Measurements from ENCODE around the gene IP6K1. TPM values are rescaled to one million over a fixed set of nuclear protein-coding genes. Genes with fewer than 3 reads are reported as not detected.
"Not testable (repeated sequence)": the region's sequence is repeated elsewhere in the genome, so short reads cannot be mapped to it uniquely, and the experiment has no call there.

The IP6K1 gene
- total RNA-seq, 6 experiments from 2014 or later, result 12.6 to 19.6 (median 16.2) TPM

DNA sequence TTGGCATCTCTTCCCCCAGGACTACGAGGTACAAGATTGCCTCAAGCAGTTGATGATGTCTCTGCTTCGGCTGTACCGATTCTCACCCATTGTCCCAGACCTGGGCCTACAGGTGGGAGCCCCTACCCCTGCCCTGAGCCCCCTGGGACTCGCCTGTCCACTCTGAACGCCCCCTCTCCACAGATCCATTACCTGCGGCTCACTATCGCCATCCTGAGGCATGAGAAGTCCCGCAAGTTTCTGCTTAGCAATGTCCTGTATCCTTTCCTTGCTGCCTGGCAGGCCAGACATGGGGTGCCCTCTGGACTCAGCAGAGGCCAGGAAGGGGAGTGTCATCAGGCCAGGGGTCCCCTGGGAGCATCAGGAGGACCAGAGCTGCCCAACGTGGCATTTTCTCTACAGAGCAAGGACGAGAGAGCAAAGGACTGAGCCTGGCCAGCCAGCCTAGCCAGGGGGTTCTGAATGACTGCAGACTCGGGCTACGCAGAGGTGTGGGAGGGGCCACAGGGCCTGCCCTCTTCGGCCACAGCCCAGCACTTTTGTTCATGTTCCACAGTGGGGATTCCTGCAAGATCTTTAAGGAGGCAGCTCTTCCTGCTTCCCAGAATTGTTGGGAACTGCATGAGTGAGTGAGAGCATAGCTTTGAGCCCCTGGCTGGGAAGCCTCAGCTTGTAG lies 85.8 kb downstream of the IP6K1 start:
- no peak for ATAC-seq
- no peaks in the 10 kb centered on the region for H3K4me1 ChIP-seq
- H3K27me3 ChIP-seq, result no peaks in the 10 kb centered on the region
- no peaks in the 10 kb centered on the region for H3K9me3 ChIP-seq
- DNase-seq, result no peak
- TF ChIP-seq POLR2A (IDR thresholded peaks at IDR 0.05), result no peak
- TF ChIP-seq, protein P1, sequence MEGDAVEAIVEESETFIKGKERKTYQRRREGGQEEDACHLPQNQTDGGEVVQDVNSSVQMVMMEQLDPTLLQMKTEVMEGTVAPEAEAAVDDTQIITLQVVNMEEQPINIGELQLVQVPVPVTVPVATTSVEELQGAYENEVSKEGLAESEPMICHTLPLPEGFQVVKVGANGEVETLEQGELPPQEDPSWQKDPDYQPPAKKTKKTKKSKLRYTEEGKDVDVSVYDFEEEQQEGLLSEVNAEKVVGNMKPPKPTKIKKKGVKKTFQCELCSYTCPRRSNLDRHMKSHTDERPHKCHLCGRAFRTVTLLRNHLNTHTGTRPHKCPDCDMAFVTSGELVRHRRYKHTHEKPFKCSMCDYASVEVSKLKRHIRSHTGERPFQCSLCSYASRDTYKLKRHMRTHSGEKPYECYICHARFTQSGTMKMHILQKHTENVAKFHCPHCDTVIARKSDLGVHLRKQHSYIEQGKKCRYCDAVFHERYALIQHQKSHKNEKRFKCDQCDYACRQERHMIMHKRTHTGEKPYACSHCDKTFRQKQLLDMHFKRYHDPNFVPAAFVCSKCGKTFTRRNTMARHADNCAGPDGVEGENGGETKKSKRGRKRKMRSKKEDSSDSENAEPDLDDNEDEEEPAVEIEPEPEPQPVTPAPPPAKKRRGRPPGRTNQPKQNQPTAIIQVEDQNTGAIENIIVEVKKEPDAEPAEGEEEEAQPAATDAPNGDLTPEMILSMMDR (IDR thresholded peaks at IDR 0.05), result no peak
- WGBS (ENCODE audit: insufficient coverage, low coverage, low lambda C conversion rate, missing lambda C conversion rate), result 33% methylated on average over 1 of the region's 13 CpGs
- no peak overlapping the region for H3K27ac ChIP-seq
- no peak overlapping the region for H3K4me3 ChIP-seq
- intact Hi-C loops (cut with DNase I), result loop anchor here in 1 of 2 donors (10.0 kb wide), 1 partner anchor 144 kb away; no protein-coding TSS in a partner anchor
- H3K36me3 ChIP-seq, result peaks cover 0 to 64% (median 21%) of the 10 kb centered on the region in 4 donors

DNA sequence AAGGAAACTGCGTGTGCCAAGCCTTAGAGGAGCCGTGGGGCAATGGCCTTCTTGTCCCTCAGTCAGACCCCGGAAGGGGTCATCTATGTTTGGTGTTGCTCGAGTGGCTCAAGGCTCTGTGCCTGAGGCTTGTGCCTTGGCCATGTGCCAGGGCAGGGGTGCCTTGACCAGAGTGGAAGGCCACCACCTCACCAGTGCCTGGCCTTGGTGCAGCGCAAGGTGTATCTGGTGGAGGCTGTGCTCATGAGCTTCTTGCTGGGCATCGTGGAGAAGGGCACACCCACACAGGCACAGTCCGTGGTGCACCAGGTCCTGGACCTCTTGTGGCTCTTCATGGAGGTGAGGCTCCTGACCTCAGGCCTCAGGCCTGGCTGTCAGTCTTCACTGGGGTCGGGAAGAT lies 86.3 kb downstream of the IP6K1 start:
- Histone ChIP-seq H3K27ac (no peak overlapping the region), H3K4me1 (no peaks in the 10 kb centered on the region), H3K27me3 (no peaks in the 10 kb centered on the region), H3K36me3 (peaks cover 0 to 58% (median 17%) of the 10 kb centered on the region in 4 donors), H3K9me3 (no peaks in the 10 kb centered on the region), H3K4me3 (no peak overlapping the region)
- ATAC-seq, result no peak
- DNase-seq, result no peak
- no peak for TF ChIP-seq POLR2A (IDR thresholded peaks at IDR 0.05)
- TF ChIP-seq, protein P1 (IDR thresholded peaks at IDR 0.05), result no peak
- intact Hi-C loops (cut with DNase I), result loop anchor here in 1 of 2 donors (10.0 kb wide), 1 partner anchor 145 kb away; no protein-coding TSS in a partner anchor
- WGBS (ENCODE audit: insufficient coverage, low coverage, low lambda C conversion rate, missing lambda C conversion rate), result 75% methylated on average over 2 of the region's 8 CpGs

DNA sequence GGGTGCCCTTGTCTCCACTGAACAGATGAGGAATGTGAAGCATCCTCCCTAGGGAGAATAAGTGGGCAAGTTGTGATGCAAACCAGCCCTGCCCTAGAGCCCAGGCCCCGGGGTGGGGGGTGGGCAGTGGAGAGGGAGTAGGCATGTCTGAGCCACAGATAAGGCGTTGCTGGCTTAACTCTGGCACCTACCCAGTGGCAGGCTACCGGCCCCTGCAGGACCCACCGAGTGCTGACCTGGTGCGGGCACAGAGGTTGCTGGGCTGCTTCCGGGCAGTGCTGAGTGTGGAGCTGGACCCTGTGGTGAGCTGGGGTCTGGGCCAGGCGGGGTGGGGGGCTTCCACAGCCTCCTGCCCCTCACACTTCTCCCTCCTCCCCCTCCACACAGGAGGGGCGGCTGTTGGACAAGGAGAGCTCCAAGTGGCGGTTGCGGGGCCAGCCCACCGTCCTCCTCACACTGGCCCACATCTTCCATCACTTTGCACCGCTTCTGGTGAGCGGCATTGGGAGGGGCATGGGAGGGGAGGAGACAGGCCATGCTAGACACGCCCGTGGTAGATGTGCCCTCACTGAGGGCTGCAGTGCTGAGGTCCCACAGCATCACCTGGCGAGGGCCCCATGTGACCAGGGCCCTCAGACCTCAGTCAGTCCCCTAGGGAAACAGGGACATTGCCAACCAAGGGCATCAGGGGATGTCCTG lies 86.9 kb downstream of the IP6K1 start:
- TF ChIP-seq, protein P1 (IDR thresholded peaks at IDR 0.05), result no peak
- TF ChIP-seq POLR2A (IDR thresholded peaks at IDR 0.05), result no peak
- no peaks in the 10 kb centered on the region for H3K27me3 ChIP-seq
- intact Hi-C loops (cut with DNase I), result no loop called here
- WGBS (ENCODE audit: insufficient coverage, low coverage, low lambda C conversion rate, missing lambda C conversion rate), result 69% methylated on average over 2 of the region's 16 CpGs
- peaks cover 0 to 52% (median 12%) of the 10 kb centered on the region in 4 donors for H3K36me3 ChIP-seq
- no peak for DNase-seq
- no peaks in the 10 kb centered on the region for H3K4me1 ChIP-seq
- no peaks in the 10 kb centered on the region for H3K9me3 ChIP-seq
- no peak overlapping the region for H3K27ac ChIP-seq
- no peak overlapping the region for H3K4me3 ChIP-seq
- ATAC-seq, result no peak

DNA sequence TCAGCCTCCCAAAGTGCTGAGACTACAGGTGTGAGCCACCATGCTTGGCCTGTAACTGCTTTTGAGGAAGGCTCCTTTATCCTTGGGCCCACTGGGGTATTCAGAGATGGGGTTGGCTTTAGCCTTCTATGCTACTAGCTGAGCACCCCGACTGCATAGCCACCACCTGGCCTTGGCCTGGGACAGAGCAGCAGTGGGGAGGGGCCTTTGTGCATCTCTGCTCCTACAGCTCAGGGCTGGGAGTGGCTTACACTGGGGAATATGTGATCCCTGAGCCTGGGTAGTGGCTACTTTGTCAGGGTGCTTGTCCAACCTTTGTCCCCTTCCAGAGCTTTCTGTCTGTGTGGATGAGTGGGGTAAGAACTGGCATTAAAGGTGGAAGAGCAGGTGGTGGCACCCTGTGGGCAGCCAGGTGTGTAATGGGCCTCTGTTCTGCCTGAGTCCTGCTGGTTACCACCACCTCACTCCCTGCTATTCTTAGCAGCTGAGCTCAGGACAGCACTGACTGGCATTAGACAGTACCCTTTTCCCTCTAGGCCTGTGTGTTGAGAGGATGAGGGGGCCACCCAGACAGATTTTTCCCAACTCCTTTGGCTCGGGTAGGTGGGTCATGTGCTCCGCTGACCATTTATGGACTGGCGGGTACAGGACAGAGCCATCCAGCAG lies 90.9 kb downstream of the IP6K1 start:
- Histone ChIP-seq H3K4me1 (peaks cover 0 to 12% (median 0%) of the 10 kb centered on the region in 4 donors), H3K36me3 (peaks cover 0 to 24% (median 5%) of the 10 kb centered on the region in 4 donors)
- 80% methylated on average over 1 of the region's 4 CpGs for WGBS (ENCODE audit: insufficient coverage, low coverage, low lambda C conversion rate, missing lambda C conversion rate)
- H3K27ac ChIP-seq; intact Hi-C loops (cut with DNase I); H3K9me3 ChIP-seq; DNase-seq; H3K4me3 ChIP-seq; H3K27me3 ChIP-seq: not testable (repeated sequence)
- ATAC-seq, result peak; percentile 10 to 27 (median 12)

DNA sequence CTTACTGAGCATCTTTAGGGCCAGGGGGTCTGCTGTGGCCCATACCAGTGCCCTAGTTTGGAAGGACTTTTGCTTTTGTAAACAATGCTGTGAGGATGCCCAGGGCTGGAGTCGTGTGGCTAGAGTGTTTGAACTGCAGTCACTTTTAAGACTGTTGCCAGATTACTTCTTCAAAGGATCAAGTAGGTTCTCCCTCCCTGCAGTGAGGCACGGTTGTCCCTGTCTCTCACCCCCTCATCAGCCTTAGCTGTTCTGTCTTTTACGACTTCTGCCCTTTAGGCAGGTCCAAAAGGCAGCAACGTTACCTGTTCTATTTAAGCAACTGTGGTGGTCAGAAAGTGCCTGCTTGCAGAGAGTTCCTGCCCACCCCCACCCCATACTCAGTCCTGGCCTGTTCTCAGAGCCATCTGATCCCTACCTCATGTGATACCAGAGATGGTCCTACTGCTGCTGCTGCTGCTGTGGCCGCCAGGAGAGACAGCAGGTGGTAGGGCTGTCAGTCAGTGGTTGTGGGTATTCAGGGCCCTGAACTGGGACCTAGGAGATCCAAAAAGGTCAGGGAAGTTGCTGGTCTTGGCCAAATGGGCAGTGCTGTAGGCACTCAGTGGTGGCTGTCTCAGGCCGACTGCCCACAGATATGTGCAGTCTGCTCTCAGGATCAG lies 91.8 kb downstream of the IP6K1 start:
- H3K27ac ChIP-seq; DNase-seq; intact Hi-C loops (cut with DNase I); H3K27me3 ChIP-seq; H3K9me3 ChIP-seq; H3K4me3 ChIP-seq; ATAC-seq: not testable (repeated sequence)
- 42% methylated on average over 4 of the region's 6 CpGs for WGBS (ENCODE audit: insufficient coverage, low coverage, low lambda C conversion rate, missing lambda C conversion rate)
- Histone ChIP-seq H3K4me1 (peaks cover 0 to 18% (median 0%) of the 10 kb centered on the region in 4 donors), H3K36me3 (peaks cover 0 to 19% (median 5%) of the 10 kb centered on the region in 4 donors)

DNA sequence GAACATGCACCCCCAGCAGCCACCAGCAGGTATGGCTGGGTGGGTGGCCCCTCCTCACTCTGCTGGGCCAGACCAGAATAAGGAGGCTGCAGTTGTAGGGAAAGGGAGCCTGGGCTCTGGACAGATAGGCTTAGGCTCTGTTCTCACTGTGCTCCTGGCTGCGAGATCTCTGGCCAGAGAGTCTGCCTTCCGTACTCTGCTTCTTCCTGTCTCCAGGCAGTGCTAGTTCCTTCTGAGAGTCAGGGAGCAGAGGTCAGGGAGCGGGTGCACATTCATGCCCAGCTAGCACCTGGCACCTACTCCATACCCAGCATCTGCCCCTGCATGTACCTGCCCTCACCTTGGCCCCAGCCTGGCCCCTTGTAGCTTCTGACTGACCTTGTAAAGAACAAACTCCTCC lies 94.9 kb downstream of the IP6K1 start:
- H3K9me3 ChIP-seq; ATAC-seq; H3K36me3 ChIP-seq; H3K27ac ChIP-seq; H3K27me3 ChIP-seq; intact Hi-C loops (cut with DNase I); H3K4me3 ChIP-seq; DNase-seq: not testable (repeated sequence)
- H3K4me1 ChIP-seq, result peaks cover 0 to 26% (median 0%) of the 10 kb centered on the region in 4 donors
- whole genome bisulfite sequencing (ENCODE audit: insufficient coverage, low coverage, low lambda C conversion rate, missing lambda C conversion rate), result no CpG with 5 or more reads among the region's 3 CpGs

DNA sequence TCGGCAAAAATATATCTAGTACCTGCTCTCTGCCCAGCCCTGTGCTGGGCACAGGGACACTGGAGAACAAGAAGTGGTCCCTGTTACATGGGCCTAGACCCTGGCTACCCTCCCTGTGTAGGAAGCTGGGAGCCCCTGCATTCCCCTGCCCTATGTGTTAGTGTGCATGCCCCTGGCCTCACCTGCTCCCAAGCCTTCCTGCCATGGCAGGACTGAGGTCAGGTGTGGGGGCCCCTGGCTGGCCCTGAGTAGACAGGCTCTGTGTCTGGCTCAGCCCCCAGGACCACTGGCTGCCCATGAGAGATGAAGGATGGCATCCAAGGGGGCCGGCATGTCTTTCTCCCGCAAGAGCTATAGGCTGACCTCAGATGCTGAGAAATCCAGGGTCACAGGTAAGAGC lies 95.5 kb downstream of the IP6K1 start:
- intact Hi-C loops (cut with DNase I); H3K27me3 ChIP-seq; H3K4me3 ChIP-seq; H3K36me3 ChIP-seq; DNase-seq; ATAC-seq; H3K9me3 ChIP-seq; H3K27ac ChIP-seq: not testable (repeated sequence)
- peaks cover 0 to 26% (median 0%) of the 10 kb centered on the region in 4 donors for H3K4me1 ChIP-seq
- 67% methylated on average over 1 of the region's 3 CpGs for WGBS (ENCODE audit: insufficient coverage, low coverage, low lambda C conversion rate, missing lambda C conversion rate)
